ENCODE measurements around the gene CALR. TPM values are rescaled to one million over a fixed set of nuclear protein-coding genes. Genes with fewer than 3 reads are reported as not detected.

CALR gene
- polyA plus RNA-seq, 2 of the 4 experiments (the other 2 are of a cell fraction): 419 to 494 TPM

GRCh38 chr19:12945479-12946091 lies 7.2 kb downstream of the CALR start, which contains the start of gene RAD23A:
TSS of gene RAD23A (plus strand) at chr19:12945862. CDS start at chr19:12945949, 87 bp downstream.
- Histone ChIP-seq H3K27ac (peak within 1 kb of the TSS; percentile 98 to 100), H3K9me3 (no peaks in the 10 kb centered on the region), H3K4me2 (peak within 1 kb of the TSS; percentile 97), H3K4me3 (peak within 1 kb of the TSS; percentile 95), H3K4me1 (peaks cover 17% of the 10 kb centered on the region; the same call in 2 of the 3 replicates)
- WGBS (ENCODE audit: missing lambda C conversion rate): 0% methylated on average over 9 of the region's 62 CpGs
- CTCF ChIA-PET: interaction anchor here (2.7 kb wide), 1 partner anchor 20 kb away, joined by 10 read pairs; no protein-coding TSS in a partner anchor
- peak; percentile 84 to 89 for ATAC-seq
- POLR2A ChIA-PET: interaction anchor here (0.9 kb wide), 1 partner anchor 8 kb away, joined by 3 read pairs; the partner anchor contains the start of gene CALR
- FAIRE-seq: no peak
- peak; percentile 68 to 98 for DNase-seq (ENCODE audit: low read depth in 1 of 2, low spot score in 1 of 2)
- TF ChIP-seq, protein P1, sequence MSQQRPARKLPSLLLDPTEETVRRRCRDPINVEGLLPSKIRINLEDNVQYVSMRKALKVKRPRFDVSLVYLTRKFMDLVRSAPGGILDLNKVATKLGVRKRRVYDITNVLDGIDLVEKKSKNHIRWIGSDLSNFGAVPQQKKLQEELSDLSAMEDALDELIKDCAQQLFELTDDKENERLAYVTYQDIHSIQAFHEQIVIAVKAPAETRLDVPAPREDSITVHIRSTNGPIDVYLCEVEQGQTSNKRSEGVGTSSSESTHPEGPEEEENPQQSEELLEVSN (IDR thresholded peaks at IDR 0.05; ENCODE audit: borderline replicate concordance, low read depth): peak; percentile 42; the same call in 1 of the 2 replicates
- TF ChIP-seq PBX3 (IDR thresholded peaks at IDR 0.05): peak; percentile 85
- TF ChIP-seq HOXB5 (CRISPR knock-in tag; IDR thresholded peaks at IDR 0.05): no peak
- TF ChIP-seq ZSCAN20 (CRISPR knock-in tag; IDR thresholded peaks at IDR 0.05): no peak
- TF ChIP-seq POLR2AphosphoS2 (conservative IDR thresholded peaks at IDR 0.05; ENCODE audit: low read length): 0 out of 2 replicates have a peak, but pooled peaks have one; percentile 57
- TF ChIP-seq RCOR1 (IDR thresholded peaks at IDR 0.05; ENCODE audit: low read depth, low read length): no peak
- no peak for TF ChIP-seq MAZ (IDR thresholded peaks at IDR 0.05; ENCODE audit: borderline replicate concordance, low read depth, low read length)
- TF ChIP-seq, protein P2, sequence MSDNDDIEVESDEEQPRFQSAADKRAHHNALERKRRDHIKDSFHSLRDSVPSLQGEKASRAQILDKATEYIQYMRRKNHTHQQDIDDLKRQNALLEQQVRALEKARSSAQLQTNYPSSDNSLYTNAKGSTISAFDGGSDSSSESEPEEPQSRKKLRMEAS (IDR thresholded peaks at IDR 0.05): peak; percentile 94; the same call in 1 of the 2 replicates
- no peak for TF ChIP-seq CEBPB (IDR thresholded peaks at IDR 0.05)
- TF ChIP-seq NR3C1 (IDR thresholded peaks at IDR 0.05): no peak
- TF ChIP-seq, protein P3, sequence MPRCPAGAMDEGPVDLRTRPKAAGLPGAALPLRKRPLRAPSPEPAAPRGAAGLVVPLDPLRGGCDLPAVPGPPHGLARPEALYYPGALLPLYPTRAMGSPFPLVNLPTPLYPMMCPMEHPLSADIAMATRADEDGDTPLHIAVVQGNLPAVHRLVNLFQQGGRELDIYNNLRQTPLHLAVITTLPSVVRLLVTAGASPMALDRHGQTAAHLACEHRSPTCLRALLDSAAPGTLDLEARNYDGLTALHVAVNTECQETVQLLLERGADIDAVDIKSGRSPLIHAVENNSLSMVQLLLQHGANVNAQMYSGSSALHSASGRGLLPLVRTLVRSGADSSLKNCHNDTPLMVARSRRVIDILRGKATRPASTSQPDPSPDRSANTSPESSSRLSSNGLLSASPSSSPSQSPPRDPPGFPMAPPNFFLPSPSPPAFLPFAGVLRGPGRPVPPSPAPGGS (IDR thresholded peaks at IDR 0.05): 0 out of 3 replicates have a peak, but pooled peaks have one; percentile 36
- TF ChIP-seq CBX2 (IDR thresholded peaks at IDR 0.05; ENCODE audit: borderline replicate concordance, low read depth): no peak
- TF ChIP-seq TP53 (CRISPR knock-in tag; IDR thresholded peaks at IDR 0.05): peak; percentile 41; the same call in 1 of the 2 replicates
- TF ChIP-seq HEYL (CRISPR knock-in tag; IDR thresholded peaks at IDR 0.05): no peak
- TF ChIP-seq CBX8 (IDR thresholded peaks at IDR 0.05): no peak
- TF ChIP-seq EP300 (IDR thresholded peaks at IDR 0.05): no peak
- no peak for TF ChIP-seq NFE2L2 (conservative IDR thresholded peaks at IDR 0.05; ENCODE audit: low read length)
- TF ChIP-seq POLR2A (IDR thresholded peaks at IDR 0.05; ENCODE audit: low read length): peak; percentile 60
- TF ChIP-seq RNF2 (IDR thresholded peaks at IDR 0.05; ENCODE audit: borderline replicate concordance, low read depth): no peak
- peak; percentile 69 to 91 for TF ChIP-seq JUN (IDR thresholded peaks at IDR 0.05)
- TF ChIP-seq SMC3 (IDR thresholded peaks at IDR 0.05): no peak
- peak; percentile 98 for TF ChIP-seq USF2 (IDR thresholded peaks at IDR 0.05)
- peak; percentile 88 for TF ChIP-seq FOSB (CRISPR knock-in tag; IDR thresholded peaks at IDR 0.05)
- no peak for TF ChIP-seq ZNF302 (CRISPR knock-in tag; IDR thresholded peaks at IDR 0.05)
- TF ChIP-seq MAFK (IDR thresholded peaks at IDR 0.05; ENCODE audit: partially characterized antibody): no peak
- no peak for TF ChIP-seq HOXA7 (CRISPR knock-in tag; IDR thresholded peaks at IDR 0.05)
- peak; percentile 93 for TF ChIP-seq BHLHE40 (IDR thresholded peaks at IDR 0.05; ENCODE audit: low read depth, low read length)
- TF ChIP-seq ELK1 (IDR thresholded peaks at IDR 0.05; ENCODE audit: low read depth, low read length): no peak
- no peak for TF ChIP-seq CHD2 (IDR thresholded peaks at IDR 0.05; ENCODE audit: low read length, partially characterized antibody)
- no peak for TF ChIP-seq RAD21 (conservative IDR thresholded peaks at IDR 0.05 in 1 of 2, IDR thresholded peaks at IDR 0.05 in 1 of 2)
- TF ChIP-seq, protein P4, sequence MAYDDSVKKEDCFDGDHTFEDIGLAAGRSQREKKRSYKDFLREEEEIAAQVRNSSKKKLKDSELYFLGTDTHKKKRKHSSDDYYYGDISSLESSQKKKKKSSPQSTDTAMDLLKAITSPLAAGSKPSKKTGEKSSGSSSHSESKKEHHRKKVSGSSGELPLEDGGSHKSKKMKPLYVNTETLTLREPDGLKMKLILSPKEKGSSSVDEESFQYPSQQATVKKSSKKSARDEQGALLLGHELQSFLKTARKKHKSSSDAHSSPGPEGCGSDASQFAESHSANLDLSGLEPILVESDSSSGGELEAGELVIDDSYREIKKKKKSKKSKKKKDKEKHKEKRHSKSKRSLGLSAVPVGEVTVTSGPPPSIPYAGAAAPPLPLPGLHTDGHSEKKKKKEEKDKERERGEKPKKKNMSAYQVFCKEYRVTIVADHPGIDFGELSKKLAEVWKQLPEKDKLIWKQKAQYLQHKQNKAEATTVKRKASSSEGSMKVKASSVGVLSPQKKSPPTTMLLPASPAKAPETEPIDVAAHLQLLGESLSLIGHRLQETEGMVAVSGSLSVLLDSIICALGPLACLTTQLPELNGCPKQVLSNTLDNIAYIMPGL (CRISPR knock-in tag; IDR thresholded peaks at IDR 0.05; ENCODE audit: borderline replicate concordance): no peak
- TF ChIP-seq EHMT2 (IDR thresholded peaks at IDR 0.05; ENCODE audit: low read depth): no peak
- TF ChIP-seq RFX5 (IDR thresholded peaks at IDR 0.05): no peak
- TF ChIP-seq JUNB (IDR thresholded peaks at IDR 0.05): no peak
- peak; percentile 31; the same call in 1 of the 2 replicates for TF ChIP-seq NPAS2 (CRISPR knock-in tag; IDR thresholded peaks at IDR 0.05; ENCODE audit: borderline replicate concordance)
